NCI-H146 treated with DMSO at 0.1 percent for 48 hours (cell line): ENCODE measurements around the gene GNB5.

ENCODE experiments used
- DNase-seq: peaks from one replicate; lab custom pipeline; 2025; ENCODE audit not compliant: unreplicated experiment; lab: John Stamatoyannopoulos, UW

Gene GNB5

DNA sequence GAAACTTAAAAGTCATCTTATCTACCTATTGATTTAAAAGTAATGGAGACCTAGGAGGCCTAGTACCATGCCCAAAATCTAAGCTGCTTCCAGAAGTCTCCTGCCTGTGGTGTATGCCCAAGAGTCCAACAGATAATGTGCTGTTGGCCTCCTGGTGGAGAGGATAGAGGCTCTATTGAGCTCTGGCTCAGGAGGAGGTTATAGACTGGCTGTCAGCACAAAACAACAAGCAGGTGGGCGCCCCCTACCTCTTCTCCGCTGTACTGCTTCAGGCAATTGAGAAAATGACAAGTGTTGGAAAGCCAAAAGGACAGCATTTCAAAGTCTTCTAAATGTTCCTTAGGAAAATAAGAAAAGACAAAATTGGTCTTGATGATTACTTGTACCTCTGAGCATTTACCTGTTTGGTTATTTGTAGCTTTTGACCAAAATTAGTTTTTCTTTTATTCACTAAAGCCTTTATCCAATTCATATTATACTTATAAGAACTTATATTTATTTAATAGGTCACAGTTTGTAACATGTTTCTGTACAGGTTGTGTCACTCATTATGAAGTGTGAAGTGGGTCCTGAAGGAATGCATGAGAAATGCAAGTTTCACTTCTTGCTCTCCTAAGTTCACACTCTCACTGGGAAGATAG lies 17.2 kb upstream of the GNB5 start:
- peak; percentile 5 for DNase-seq

DNA sequence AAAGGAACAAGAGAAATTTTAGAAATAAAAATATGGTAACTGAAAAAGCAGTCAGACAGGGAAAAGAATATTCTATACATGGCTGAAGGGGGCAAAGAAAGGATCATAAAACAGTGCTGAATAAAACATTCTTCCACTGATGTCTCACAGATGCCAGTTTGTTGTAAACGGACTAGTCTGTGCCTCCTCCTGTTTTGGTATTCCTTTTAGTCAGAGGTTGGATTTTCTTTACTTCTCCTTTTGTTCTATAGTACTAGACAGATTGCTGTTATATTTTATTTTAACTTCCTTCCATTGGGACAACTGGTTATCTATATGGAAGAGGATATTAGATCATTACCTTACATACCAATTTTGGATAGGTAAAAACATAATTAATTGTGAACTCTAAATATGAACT lies 16.0 kb upstream of the GNB5 start:
- no peak for DNase-seq

DNA sequence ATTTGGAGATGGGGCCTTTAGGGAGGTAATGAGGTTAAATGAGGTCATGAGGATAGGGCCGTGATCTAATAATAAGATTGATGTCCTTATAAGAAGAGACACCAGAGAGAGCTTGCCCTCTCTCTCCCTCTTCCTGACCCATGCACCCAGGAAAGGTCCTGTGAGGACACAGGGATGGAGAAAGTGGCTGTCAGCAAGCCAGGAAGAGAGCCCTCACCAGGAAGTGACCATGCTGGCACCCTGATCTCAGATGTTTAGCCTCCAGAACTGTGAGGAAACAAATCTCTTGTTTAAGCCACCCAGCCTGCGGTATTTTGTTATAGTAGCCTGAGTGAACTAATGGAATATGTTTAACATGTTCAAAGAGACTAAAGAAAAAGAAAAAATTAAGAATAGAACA lies 15.3 kb upstream of the GNB5 start:
- DNase-seq: no peak

- no peak for DNase-seq
These were observed 13.5 kb upstream of the GNB5 start for GRCh38 chr15:52204657-52205056.

- DNase-seq: no peak
These were observed 9.7 kb upstream of the GNB5 start for GRCh38 chr15:52200831-52201365.

- DNase-seq: no peak
These were observed 8.1 kb upstream of the GNB5 start for GRCh38 chr15:52199271-52199670.

DNA sequence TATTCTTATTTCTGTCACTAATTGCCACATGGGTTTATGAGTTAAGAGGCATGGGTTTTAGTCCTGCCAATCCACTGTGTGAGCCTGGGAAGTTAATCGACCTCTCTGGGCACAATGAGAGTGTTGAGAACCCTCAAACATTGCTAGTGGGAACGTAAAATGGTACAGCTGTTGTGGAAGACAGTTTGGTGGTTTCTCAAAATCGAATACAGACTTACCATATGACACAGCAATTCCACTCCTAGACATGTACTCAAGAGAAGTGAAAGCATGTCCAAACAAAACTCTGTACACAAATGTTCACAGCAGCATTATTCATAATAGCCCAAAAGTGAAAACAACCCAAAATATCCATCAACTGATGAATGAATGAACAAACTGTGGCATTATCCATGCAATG lies 5.7 kb upstream of the GNB5 start:
- DNase-seq: no peak

DNA sequence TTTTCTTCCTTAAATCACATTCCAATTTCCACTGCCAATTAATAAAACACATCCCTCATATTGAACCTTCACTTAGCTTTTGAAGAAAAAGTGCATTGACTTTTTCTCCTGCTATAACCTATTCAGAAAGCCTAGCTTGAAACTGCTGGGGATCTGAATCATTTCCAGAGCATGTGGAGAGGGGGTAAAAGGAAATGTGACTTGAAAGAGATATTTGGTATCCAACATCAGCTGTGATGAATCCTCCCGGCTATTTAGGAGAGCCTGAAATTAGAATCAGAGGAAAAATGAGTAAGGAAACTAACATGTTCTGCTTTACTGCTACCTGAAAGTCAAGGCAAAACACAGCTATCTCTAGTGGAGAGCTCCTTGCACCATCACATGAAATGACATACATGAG lies 2.6 kb upstream of the GNB5 start:
- no peak for DNase-seq

GRCh38 chr15:52193321-52193720 lies 2.1 kb upstream of the GNB5 start:
- no peak for DNase-seq

DNA sequence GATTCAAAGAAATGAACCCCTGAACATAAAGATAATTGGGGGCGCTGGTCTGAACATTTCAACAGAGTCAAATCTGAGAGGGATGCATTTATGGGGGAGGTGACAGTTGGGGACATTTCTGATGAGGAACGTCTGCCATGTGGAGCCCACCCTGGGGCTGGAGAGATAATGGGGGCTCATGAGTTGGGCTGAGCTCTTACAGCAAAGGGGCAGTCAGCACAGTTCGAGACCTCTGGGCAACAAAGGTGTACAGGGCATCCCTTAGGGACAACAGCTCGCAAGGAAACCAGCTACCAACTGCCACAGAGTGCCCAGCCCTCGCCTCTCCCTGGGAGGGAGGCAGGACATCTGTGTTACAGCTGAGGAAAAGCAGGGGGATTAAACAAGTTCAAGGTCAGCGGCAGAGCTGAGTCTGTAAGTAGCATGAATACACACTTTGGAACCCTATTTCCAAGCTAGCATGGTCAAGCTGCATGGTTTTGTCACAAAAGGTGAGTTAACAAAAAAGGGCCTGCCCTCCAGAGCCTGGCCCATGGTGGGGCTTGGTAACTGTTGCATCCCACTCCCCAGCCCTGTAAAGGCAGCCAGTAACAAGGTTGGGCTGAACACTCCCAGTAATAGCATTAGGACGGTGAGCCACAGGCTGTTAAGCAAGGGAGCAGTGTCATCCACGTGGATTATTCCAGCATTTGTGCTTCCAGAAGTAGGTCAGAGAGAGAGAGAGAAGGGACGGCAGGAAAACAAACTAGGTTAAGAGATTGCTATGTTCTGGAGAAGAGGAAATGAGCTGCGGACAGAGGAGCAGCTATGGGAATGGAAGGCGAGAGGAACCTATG lies 4.3 kb downstream of the GNB5 start:
- DNase-seq: no peak

DNA sequence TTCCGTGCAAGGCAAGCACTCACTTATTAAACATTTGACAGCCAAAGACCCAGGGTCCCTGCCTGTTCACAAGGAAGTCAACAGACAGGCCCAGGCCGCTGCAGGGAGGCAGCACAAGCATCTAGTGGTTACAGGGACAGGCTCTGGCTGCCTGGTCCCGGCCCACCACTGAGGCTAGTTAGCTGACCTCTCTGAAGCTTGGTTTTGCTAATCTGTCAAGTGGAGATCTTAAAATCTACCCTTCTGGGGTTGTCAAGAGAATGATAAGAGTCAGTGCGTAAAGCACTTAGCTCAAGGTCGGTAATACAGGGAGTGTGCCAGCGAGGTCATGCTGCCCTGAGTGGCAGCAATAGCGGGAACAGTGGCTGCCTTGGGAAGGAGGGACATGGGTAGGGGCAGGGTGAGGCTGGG lies 6.0 kb downstream of the GNB5 start:
- DNase-seq: no peak

DNA sequence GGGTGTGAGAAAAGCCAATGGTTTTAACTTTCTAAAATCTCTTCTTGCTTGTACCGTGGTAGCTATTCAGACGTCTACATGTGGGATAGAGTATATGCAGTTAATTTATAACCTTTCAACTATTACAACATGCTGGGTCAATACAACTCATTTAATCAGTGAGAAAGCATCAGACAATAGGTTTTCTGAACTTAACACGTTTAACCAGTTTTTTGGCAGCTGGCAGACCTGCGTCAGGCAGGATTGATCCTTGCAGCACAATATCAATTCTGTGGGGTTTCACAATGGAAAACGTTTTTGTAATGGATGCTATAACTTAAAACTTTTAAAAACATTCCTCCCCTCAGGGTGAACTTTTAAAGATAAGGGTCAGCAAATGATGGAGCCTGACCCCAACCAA lies 6.5 kb downstream of the GNB5 start:
- DNase-seq: no peak

DNA sequence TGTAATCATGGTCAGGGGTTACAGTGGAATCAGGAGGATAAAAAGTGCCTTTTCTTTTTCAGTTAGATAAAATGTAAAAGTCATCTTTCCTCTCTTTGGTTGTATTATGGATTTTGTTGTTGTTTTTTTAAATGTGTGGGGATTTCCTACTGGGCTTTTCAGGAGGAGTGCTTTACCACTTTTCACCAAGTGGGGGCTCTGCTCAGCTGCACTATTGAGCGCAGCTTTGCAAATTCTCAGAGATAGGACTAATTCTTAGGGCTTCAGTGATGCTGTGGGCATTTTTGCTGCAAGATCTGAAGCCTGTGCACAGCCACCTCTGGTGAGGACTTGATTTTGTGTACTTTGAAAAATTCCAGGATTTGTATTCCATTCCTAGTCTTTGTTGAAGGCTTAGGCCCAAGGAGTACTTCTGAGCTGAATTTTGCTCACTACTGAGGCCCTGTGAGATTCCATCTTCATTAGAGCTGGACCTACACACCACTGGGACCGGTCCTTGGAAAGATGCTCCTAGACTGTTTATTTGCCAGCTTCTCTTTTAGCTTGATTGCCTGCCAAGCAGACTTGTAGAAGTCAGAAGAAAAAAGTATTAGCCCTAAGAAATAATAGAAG lies 7.5 kb downstream of the GNB5 start:
- DNase-seq: no peak

GRCh38 chr15:52181938-52182780 lies 9.0 kb downstream of the GNB5 start:
- no peak for DNase-seq

DNA sequence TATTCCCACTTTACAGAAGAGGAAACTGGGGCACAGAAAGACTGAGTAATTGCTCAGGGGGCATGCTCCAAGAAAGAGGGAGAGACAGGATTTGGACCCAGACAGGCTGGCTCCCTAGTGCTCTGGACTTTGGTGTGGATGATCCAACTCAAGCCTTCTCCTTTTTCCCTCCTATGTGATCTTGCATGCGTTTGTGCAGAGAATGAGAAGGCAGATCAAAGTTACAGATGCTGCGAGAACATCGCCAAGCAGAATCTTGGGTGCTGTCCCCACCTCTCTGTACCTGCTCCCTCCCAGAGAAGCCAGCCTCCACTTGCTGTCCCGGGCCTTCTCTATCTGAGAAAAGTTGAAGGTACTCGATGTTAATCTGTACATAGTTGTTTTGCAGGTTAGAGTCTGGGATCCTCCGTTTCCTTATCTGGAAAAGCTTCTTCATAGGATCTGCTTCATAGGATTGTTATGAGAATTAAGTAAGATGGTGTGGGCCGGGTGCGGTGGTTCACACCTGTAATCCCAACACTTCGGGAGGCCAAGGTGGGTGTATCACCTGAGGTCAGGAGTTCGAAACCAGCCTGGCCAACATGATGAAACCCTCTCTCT lies 10.2 kb downstream of the GNB5 start:
- DNase-seq: no peak

- peak; percentile 33 for DNase-seq
These were observed 10.9 kb downstream of the GNB5 start for GRCh38 chr15:52180196-52180835.

DNA sequence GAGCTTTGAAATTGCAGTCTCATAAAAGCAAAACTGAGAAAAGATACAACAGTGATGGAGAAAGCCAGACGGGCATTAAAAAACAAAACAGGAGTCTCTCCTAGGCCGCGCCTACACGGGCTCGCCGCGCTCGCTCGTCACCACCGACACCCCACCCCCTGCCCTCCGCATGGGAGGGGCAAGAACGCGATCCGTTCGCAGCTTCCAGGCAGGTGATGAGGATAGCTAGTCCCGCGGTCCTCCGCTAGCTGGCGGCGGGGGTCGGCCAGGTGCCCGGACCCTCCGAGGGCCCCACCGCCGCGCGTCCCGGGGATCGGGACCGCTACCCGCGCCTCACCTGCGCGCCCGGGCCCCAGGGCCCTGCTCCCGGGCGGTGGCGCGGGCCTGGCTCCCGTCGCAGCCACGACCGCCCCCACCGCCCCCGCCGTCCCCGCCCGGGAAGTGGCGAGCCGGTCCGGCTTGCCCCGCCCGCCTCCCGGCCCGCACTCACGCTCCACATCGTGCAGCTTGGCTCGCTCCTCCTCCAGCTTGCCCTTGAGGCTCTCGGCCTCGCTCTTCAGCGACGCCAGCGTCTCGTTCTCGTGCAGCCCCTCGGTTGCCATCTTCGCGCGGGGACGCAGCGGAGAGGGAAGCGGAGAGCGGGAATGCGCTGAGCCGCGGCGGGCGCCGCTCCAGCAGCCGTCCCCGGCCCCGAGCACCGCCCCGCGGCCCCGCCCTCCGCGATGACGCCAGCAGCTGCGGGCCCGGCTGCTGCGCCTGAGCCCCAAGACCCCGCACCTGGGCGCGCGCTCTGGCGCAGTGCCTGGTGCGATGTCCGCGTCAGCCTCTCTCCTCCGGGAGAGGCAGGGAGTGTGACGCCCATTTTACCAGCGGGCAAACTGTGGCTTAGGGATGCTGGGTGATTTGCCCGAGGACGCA lies 11.7 kb downstream of the GNB5 start:
- peak; percentile 39 for DNase-seq

GRCh38 chr15:52178765-52179164 lies 12.4 kb downstream of the GNB5 start:
- DNase-seq: no peak

GRCh38 chr15:52172869-52173268 lies 18.3 kb downstream of the GNB5 start:
- no peak for DNase-seq
